ENCODE results near the gene FAM149B1. TPM values are rescaled to one million over a fixed set of nuclear protein-coding genes. Genes with fewer than 3 reads are reported as not detected.
A peak's percentile ranks its signal among the peaks of the same experiment; 100 is the strongest.

FAM149B1 gene
- total RNA-seq, 4 donors from 2014 or later, result 12.4 to 21.7 (median 16.3) TPM

DNA sequence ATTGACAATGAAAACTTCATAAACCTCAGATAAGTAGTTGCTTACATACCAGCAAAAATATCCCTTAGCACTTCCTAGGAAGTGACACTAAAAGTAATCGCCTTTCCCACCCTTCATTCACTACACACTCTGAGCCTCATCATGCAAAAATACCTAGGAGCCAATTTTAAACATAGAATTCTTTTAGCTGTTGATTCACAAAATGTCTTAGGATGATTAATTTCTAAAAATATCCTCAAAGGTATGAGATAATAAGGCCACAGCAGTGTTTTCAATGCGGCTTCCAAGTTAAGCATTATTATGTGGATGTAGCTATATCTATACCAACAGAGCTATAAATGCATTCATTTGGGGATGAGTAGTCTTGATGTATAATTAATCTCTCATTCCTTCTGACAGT is 66.0 kb downstream of the FAM149B1 start:
- 90 to 91% methylated on average over 2 of the region's 2 CpGs for WGBS, 2 donors
- H3K4me3 ChIP-seq (ENCODE audit: low read depth, poor library complexity, severe bottlenecking), result no peak overlapping the region
- intact Hi-C loops (cut with DNase I; ENCODE audit: low total_unique reads), result no loop called here
- DNase-seq (ENCODE audit: low spot score in 2 of 2), result no peak
- TF ChIP-seq POLR2A (IDR thresholded peaks at IDR 0.05), result no peak
- TF ChIP-seq, protein P1, sequence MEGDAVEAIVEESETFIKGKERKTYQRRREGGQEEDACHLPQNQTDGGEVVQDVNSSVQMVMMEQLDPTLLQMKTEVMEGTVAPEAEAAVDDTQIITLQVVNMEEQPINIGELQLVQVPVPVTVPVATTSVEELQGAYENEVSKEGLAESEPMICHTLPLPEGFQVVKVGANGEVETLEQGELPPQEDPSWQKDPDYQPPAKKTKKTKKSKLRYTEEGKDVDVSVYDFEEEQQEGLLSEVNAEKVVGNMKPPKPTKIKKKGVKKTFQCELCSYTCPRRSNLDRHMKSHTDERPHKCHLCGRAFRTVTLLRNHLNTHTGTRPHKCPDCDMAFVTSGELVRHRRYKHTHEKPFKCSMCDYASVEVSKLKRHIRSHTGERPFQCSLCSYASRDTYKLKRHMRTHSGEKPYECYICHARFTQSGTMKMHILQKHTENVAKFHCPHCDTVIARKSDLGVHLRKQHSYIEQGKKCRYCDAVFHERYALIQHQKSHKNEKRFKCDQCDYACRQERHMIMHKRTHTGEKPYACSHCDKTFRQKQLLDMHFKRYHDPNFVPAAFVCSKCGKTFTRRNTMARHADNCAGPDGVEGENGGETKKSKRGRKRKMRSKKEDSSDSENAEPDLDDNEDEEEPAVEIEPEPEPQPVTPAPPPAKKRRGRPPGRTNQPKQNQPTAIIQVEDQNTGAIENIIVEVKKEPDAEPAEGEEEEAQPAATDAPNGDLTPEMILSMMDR (IDR thresholded peaks at IDR 0.05), result no peak

DNA sequence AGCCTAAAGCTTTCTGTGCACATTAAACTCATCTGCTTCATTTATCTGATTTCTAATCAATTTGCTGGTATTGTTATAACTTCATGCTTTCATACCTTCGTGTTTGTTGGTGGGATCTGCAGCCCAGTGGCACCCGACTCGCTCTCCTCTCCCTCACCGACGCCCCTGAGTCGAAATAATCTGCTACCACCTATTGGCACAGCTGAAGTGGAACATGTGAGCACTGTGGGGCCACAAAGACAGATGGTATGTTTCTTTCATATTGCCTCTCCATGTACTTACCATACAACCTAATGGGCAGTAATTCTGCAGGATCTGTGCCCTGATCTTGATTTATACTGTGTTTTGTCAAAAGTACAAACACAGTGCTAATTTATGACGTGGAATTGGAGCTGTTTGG is 66.8 kb downstream of the FAM149B1 start:
- WGBS, 2 donors, result 86 to 89% methylated on average over 7 of the region's 7 CpGs
- no peak for DNase-seq (ENCODE audit: low spot score in 2 of 2)
- intact Hi-C loops (cut with DNase I; ENCODE audit: low total_unique reads), result no loop called here
- TF ChIP-seq, protein P1 (IDR thresholded peaks at IDR 0.05), result no peak
- TF ChIP-seq POLR2A (IDR thresholded peaks at IDR 0.05), result no peak
- H3K4me3 ChIP-seq (ENCODE audit: low read depth, poor library complexity, severe bottlenecking), result no peak overlapping the region

DNA sequence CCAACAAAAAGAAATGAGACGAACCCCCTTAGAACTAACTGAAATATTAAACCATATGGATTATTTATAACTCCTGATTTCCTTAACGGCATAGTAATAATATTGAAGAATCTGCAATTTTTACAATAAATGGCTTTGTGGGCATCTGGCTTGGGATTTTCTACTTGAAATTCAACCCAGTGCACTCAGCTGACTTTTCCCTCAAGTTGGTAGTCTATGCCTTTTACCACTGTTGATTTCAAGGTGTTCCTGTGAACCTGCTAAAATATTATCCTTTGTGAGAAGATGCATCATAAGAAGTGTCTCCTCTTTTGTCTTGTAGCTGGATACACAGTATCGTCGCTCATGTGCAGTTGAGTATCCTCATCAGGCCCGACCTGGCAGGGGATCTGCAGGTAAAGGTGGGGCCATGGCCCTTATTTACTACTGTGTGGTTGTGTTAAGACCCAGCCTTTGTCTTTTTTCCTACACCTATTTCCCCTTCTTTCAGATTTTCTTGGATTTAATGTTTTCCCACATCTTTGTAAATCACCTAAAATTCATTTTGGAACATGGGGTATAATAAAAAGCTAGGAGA is 71.2 kb downstream of the FAM149B1 start:
- 92 to 94% methylated on average over 5 of the region's 5 CpGs for WGBS, 2 donors
- TF ChIP-seq, protein P1 (IDR thresholded peaks at IDR 0.05), result no peak
- TF ChIP-seq POLR2A (IDR thresholded peaks at IDR 0.05), result no peak
- intact Hi-C loops (cut with DNase I; ENCODE audit: low total_unique reads), result no loop called here
- DNase-seq (ENCODE audit: low spot score in 2 of 2), result no peak
- H3K4me3 ChIP-seq (ENCODE audit: low read depth, poor library complexity, severe bottlenecking), result no peak overlapping the region

DNA sequence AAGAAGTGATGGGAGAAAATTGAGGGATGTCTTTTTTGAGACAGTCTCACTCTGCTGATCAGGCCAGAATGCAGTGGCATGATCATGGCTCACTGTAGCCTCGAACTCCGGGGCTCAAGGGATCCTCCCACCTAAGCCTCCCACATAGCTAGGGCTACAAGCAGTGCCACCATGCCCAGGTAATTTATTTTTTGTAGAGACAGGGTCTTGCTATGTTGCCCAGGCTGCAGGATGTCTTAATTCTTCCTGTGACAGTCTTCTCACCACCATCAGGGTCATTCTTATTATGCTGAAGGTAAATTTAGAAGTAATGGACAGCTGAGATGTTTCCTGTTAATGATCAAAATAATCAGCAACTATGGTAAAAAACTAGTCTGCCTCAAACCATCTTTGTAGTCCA is 72.0 kb downstream of the FAM149B1 start:
- 85 to 89% methylated on average over 2 of the region's 2 CpGs for WGBS, 2 donors
- TF ChIP-seq, protein P1 (IDR thresholded peaks at IDR 0.05), result no peak
- no peak for TF ChIP-seq POLR2A (IDR thresholded peaks at IDR 0.05)
- DNase-seq (ENCODE audit: low spot score in 2 of 2), result no peak
- intact Hi-C loops (cut with DNase I; ENCODE audit: low total_unique reads), result no loop called here
- H3K4me3 ChIP-seq (ENCODE audit: low read depth, poor library complexity, severe bottlenecking), result no peak overlapping the region

DNA sequence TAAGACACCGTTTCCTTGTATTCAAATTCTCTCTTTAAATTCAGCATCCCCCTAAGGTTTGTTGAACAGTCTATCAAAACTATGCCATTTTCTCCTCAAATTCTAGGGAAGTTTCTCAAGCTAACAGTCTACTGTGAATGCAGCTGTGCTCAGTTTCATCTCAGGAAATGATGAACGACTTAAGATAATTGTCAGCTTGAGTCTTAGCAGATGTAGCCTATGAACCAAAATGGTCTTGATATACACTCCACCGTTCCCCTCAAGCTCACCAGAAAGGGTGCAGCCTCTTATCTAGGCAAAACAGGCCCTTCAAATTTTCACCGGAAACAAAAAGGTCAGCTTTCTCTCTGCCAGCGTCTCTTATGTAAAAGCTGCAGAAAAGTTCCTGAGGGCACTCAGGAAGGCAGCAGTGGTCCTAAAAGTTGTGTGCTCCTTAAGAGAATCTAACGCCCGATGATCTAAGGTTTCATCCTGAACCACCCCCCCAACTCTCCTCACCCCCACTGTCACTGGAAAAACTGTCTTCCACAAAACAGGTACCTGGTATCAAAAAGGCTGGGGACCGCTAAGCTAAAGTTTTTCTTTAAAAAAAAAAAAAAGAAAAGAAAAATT is 77.1 kb downstream of the FAM149B1 start:
- DNase-seq (ENCODE audit: low spot score in 2 of 2), result no peak
- no peak overlapping the region for H3K4me3 ChIP-seq (ENCODE audit: low read depth, poor library complexity, severe bottlenecking)
- 57 to 59% methylated on average over 8 of the region's 8 CpGs for WGBS, 2 donors
- TF ChIP-seq POLR2A (IDR thresholded peaks at IDR 0.05), result no peak
- TF ChIP-seq, protein P1 (IDR thresholded peaks at IDR 0.05), result no peak
- intact Hi-C loops (cut with DNase I; ENCODE audit: low total_unique reads), result no loop called here

DNA sequence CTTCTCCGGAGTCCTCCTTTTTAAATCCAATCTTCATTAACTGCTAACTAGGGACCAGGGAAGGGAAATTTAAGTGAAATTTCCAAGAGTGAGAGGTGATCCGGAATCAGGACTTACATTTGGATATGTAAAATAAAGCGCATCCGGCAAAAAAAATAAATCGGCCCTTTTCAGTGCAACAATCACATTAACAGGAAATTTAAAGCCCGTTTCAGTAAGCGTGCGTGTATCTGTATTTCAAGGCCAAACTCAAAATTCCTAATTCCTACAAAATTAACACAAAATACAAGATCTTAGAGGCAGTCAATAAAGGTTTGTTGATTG is 78.4 kb downstream of the FAM149B1 start:
- no peak for TF ChIP-seq POLR2A (IDR thresholded peaks at IDR 0.05)
- TF ChIP-seq, protein P1 (IDR thresholded peaks at IDR 0.05), result no peak
- peak overlapping the region; percentile 78 for H3K4me3 ChIP-seq (ENCODE audit: low read depth, poor library complexity, severe bottlenecking)
- 2 to 3% methylated on average over 8 of the region's 8 CpGs for WGBS, 2 donors
- intact Hi-C loops (cut with DNase I; ENCODE audit: low total_unique reads), result no loop called here
- DNase-seq (ENCODE audit: low spot score in 2 of 2), result no peak
